IMR-90 (cell line): Measurements from ENCODE around the gene DZIP1. TPM values are rescaled to one million over a fixed set of nuclear protein-coding genes. Genes with fewer than 3 reads are reported as not detected.

Experiments used
- ATAC-seq: fragments of 200-7000 bp; cut with Tn5 transposase; 2 replicates; pipeline ENCODE4 v1.9.1; 2020; ENCODE audit warnings: low read depth, mild to moderate bottlenecking, moderate library complexity
- BruUV-seq: library from RNA; stranded (reverse); fragments of 400-500 nt; replicated peaks from 2 replicates; lab custom pipeline; 2021; lab: Mats Ljungman, UMichigan
- CTCF ChIA-PET: fragments of 300-600 bp; formaldehyde crosslinking; extraction: SDS; loops from one replicate; lab custom pipeline; 2021; ENCODE audit warnings: antibody characterized with exemption; lab: Yijun Ruan, JAX
- POLR2A ChIA-PET: fragments of 300-600 bp; sonication (Branson Sonifier 250); formaldehyde crosslinking; loops from one replicate; lab custom pipeline; 2022; ENCODE audit warnings: antibody characterized with exemption; ENCODE audit not compliant: unreplicated experiment; lab: Charles Lee
- DNase-seq: peaks from one replicate; pipeline ENCODE4 v3.0.0; 2013
- H2AFZ ChIP-seq: replicated peaks from 2 replicates; pipeline ENCODE3; 2013; ENCODE audit warnings: low read length, mild to moderate bottlenecking; ENCODE audit not compliant: poor library complexity
- H2AK5ac ChIP-seq: 2 replicates; pipeline ENCODE4 v1.6.1; 2013; ENCODE audit warnings: low read depth, low read length, inconsistent platforms
- H2AK9ac ChIP-seq: replicated peaks from 2 replicates; pipeline ENCODE3; 2013; ENCODE audit warnings: mild to moderate bottlenecking, low read depth, low read length, moderate library complexity; ENCODE audit not compliant: poor library complexity
- H2BK120ac ChIP-seq: 2 replicates; pipeline ENCODE4 v1.6.1; 2013; ENCODE audit warnings: low read depth, low read length, inconsistent platforms
- H2BK15ac ChIP-seq: 3 replicates; pipeline ENCODE4 v1.6.1; 2013; ENCODE audit warnings: low read depth, low read length, inconsistent platforms
- H2BK20ac ChIP-seq: 2 replicates; pipeline ENCODE4 v1.6.1; 2013; ENCODE audit warnings: low read depth, mild to moderate bottlenecking, inconsistent platforms, low read length, moderate library complexity
- H2BK5ac ChIP-seq: 2 replicates; pipeline ENCODE4 v1.6.1; 2013; ENCODE audit warnings: mild to moderate bottlenecking, low read depth, low read length, inconsistent platforms; ENCODE audit not compliant: poor library complexity, severe bottlenecking
- H3K14ac ChIP-seq: replicated peaks from 2 replicates; pipeline ENCODE4 v1.6.1; 2013; ENCODE audit warnings: low read depth, low read length, inconsistent platforms
- H3K18ac ChIP-seq: 2 replicates; pipeline ENCODE4 v1.6.1; 2013; ENCODE audit warnings: low read depth, low read length, control low read depth
- H3K23ac ChIP-seq: 2 replicates; pipeline ENCODE4 v1.6.1; 2013; ENCODE audit warnings: low read depth, low read length, inconsistent platforms
- H3K27ac ChIP-seq: 2 replicates; pipeline ENCODE4 v1.5.1; 2013; ENCODE audit warnings: mild to moderate bottlenecking, control low read depth, low read length; ENCODE audit not compliant: insufficient read depth
- H3K27me3 ChIP-seq: 2 replicates; pipeline ENCODE4 v1.6.1; 2013; ENCODE audit warnings: low read length; ENCODE audit not compliant: control insufficient read depth, insufficient read depth
- H3K36me3 ChIP-seq: 2 replicates; pipeline ENCODE4 v1.6.1; 2013; ENCODE audit warnings: low read length, mixed read lengths; ENCODE audit not compliant: control insufficient read depth, insufficient read depth
- H3K4ac ChIP-seq: 2 replicates; pipeline ENCODE4 v1.6.1; 2013; ENCODE audit warnings: low read depth, low read length, inconsistent platforms
- H3K4me1 ChIP-seq: 2 replicates; pipeline ENCODE4 v1.6.1; 2013; ENCODE audit warnings: low read length, mixed read lengths; ENCODE audit not compliant: control insufficient read depth, insufficient read depth
- H3K4me2 ChIP-seq: 2 replicates; pipeline ENCODE4 v1.6.1; 2013; ENCODE audit warnings: low read depth, mild to moderate bottlenecking, control low read depth, low read length, moderate library complexity
- H3K4me3 ChIP-seq: 2 replicates; pipeline ENCODE4 v1.5.1; 2013; ENCODE audit warnings: low read depth, mild to moderate bottlenecking, control low read depth, low read length, moderate library complexity; ENCODE audit not compliant: insufficient read depth
- H3K56ac ChIP-seq: 2 replicates; pipeline ENCODE4 v1.6.1; 2013; ENCODE audit warnings: low read length, inconsistent platforms; ENCODE audit not compliant: insufficient read depth; ENCODE audit errors: extremely low read depth
- H3K79me1 ChIP-seq, 2 experiments: 2 replicates each; pipeline ENCODE4 v1.6.1; 2013; ENCODE audit warnings: low read length in 2 of 2, inconsistent platforms in 1 of 2, low read depth in 1 of 2
- H3K9ac ChIP-seq: 2 replicates; pipeline ENCODE4 v1.6.1; 2013; ENCODE audit warnings: low read depth, low read length, control low read depth
- H3K9me1 ChIP-seq: 2 replicates; pipeline ENCODE4 v1.6.1; 2013; ENCODE audit warnings: low read length, inconsistent platforms; ENCODE audit not compliant: insufficient read depth
- H3K9me3 ChIP-seq: 2 replicates; pipeline ENCODE4 v1.6.1; 2013; ENCODE audit warnings: low read length; ENCODE audit not compliant: control insufficient read depth, insufficient read depth
- H4K20me1 ChIP-seq: 2 replicates; pipeline ENCODE4 v1.6.1; 2013; ENCODE audit warnings: low read length, inconsistent platforms; ENCODE audit not compliant: insufficient read depth
- H4K5ac ChIP-seq: 2 replicates; pipeline ENCODE4 v1.6.1; 2013; ENCODE audit warnings: mild to moderate bottlenecking, low read depth, low read length, control low read depth
- H4K8ac ChIP-seq, 2 experiments: 2 replicates each; pipeline ENCODE4 v1.6.1; 2013; ENCODE audit warnings: low read depth in 2 of 2, low read length in 2 of 2, control low read depth in 1 of 2, inconsistent platforms in 1 of 2
- H4K91ac ChIP-seq: 2 replicates; pipeline ENCODE4 v1.6.1; 2013; ENCODE audit warnings: low read depth, low read length, inconsistent platforms; ENCODE audit not compliant: insufficient read depth
- CEBPB ChIP-seq: IDR thresholded peaks from 2 replicates; pipeline ENCODE4 v1.6.1; 2012; ENCODE audit warnings: low read depth, low read length, improper control_type of control experiment
- CHD1 ChIP-seq: IDR thresholded peaks from 2 replicates; pipeline ENCODE4 v1.6.1; 2012; ENCODE audit warnings: low read depth, low read length, improper control_type of control experiment
- CTCF ChIP-seq: conservative IDR thresholded peaks from 2 replicates; pipeline ENCODE4 v1.5.1; 2012; ENCODE audit warnings: mild to moderate bottlenecking, low read depth, low read length, improper control_type of control experiment
- ELK1 ChIP-seq: fragments of 150-350 bp; IDR thresholded peaks from 2 replicates; pipeline ENCODE4 v1.6.1; 2016; ENCODE audit warnings: low read depth, mild to moderate bottlenecking, low read length, moderate library complexity, borderline replicate concordance
- FOS ChIP-seq: fragments of 150-350 bp; IDR thresholded peaks from 2 replicates; pipeline ENCODE4 v1.6.1; 2016; ENCODE audit warnings: low read depth, low read length
- MAFK ChIP-seq: IDR thresholded peaks from 2 replicates; pipeline ENCODE4 v1.6.1; 2012; ENCODE audit warnings: low read depth, low read length, improper control_type of control experiment
- MAZ ChIP-seq: IDR thresholded peaks from 2 replicates; pipeline ENCODE4 v1.6.1; 2012; ENCODE audit warnings: low read depth, mild to moderate bottlenecking, low read length, improper control_type of control experiment, moderate library complexity, borderline replicate concordance
- MXI1 ChIP-seq: IDR thresholded peaks from 2 replicates; pipeline ENCODE4 v1.6.1; 2012; ENCODE audit warnings: low read depth, mild to moderate bottlenecking, low read length, moderate library complexity, borderline replicate concordance
- POLR2A ChIP-seq: IDR thresholded peaks from 2 replicates; pipeline ENCODE4 v1.6.1; 2012; ENCODE audit warnings: mild to moderate bottlenecking, low read depth, low read length
- RAD21 ChIP-seq: IDR thresholded peaks from 2 replicates; pipeline ENCODE4 v1.6.1; 2012; ENCODE audit warnings: low read length, improper control_type of control experiment
- RCOR1 ChIP-seq: IDR thresholded peaks from 2 replicates; pipeline ENCODE4 v1.6.1; 2012; ENCODE audit warnings: mild to moderate bottlenecking, low read length, improper control_type of control experiment; ENCODE audit not compliant: insufficient replicate concordance
- RFX5 ChIP-seq: IDR thresholded peaks from 2 replicates; pipeline ENCODE4 v1.8.0; 2012; ENCODE audit warnings: low read depth, mild to moderate bottlenecking, low read length, moderate library complexity
- SMC3 ChIP-seq: fragments of 150-350 bp; IDR thresholded peaks from 2 replicates; pipeline ENCODE4 v1.6.1; 2016; ENCODE audit warnings: low read depth, mild to moderate bottlenecking, antibody characterized with exemption, low read length, moderate library complexity
- WGBS, 2 experiments: methylation state at CpG; one replicate each; pipeline versions ENCODE4 v1.1.5 to v1.1.7; 2013; ENCODE audit warnings: missing lambda C conversion rate in 2 of 2; ENCODE audit not compliant: insufficient read length in 1 of 2; ENCODE audit errors: extremely low coverage in 2 of 2; 5-methylcytosine and 5-hydroxymethylcytosine counted together
- dilution Hi-C: fragments of 300-500 bp; cut with HindIII; formaldehyde crosslinking; loops from one replicate; pipeline ENCODE4 v1.14.3; 2018; ENCODE audit warnings: low sequenced_read_pairs; ENCODE audit not compliant: unreplicated experiment
- in situ Hi-C: fragments of 300-500 bp; cut with MboI; formaldehyde crosslinking; loops from 3 replicates; pipeline ENCODE4 v1.14.3; 2019; ENCODE audit warnings: low sequenced_read_pairs, inconsistent platforms, mixed read lengths
- intact Hi-C: fragments of 100-400 bp; cut with micrococcal nuclease; formaldehyde crosslinking; loops from 2 replicates; pipeline ENCODE4 v1.10.0; 2022
- polyA plus RNA-seq, 3 experiments: library from polyadenylated mRNA; depleted of rRNA; stranded (reverse); fragments of >200 nt; gene quantifications; 2 replicates each; pipeline ENCODE4 v1.2.3, GENCODE V29; 2012; ENCODE audit warnings: low replicate concordance in 1 of 3
- total RNA-seq: library from RNA; depleted of rRNA; stranded (reverse); fragments of >200 nt; gene quantifications from 2 replicates; pipeline ENCODE4 v1.2.3, GENCODE V29; 2012
- TF ChIP-seq, protein P1 (sequence below): fragments of 150-350 bp; IDR thresholded peaks from 2 replicates; pipeline ENCODE4 v1.6.1; 2017; ENCODE audit warnings: mild to moderate bottlenecking, antibody characterized with exemption, low read length, low read depth

DZIP1 gene
- total and polyA plus RNA-seq, 2 of the 4 experiments (the other 2 are of a cell fraction), result 12.2 to 15.9 TPM

GRCh38 chr13:95641291-95642027 lies 3.0 kb downstream of the DZIP1 start:
- H3K9me3 ChIP-seq, result no peaks in the 10 kb centered on the region
- peak overlapping the region; percentile 49 to 54; a peak in 2 of 4 replicates for H4K8ac ChIP-seq
- POLR2A ChIA-PET, result no interaction called here
- H2BK20ac ChIP-seq, result no peak overlapping the region
- H2BK15ac ChIP-seq, result no peak overlapping the region
- H3K23ac ChIP-seq, result peak overlapping the region; percentile 46; the same call in 1 of the 2 replicates
- H3K27ac ChIP-seq, result no peak overlapping the region; the same call in 1 of the 2 replicates
- H4K20me1 ChIP-seq, result peaks cover 9% of the 10 kb centered on the region; the same call in 1 of the 2 replicates
- H3K79me1 ChIP-seq, result peaks cover 12 to 46% of the 10 kb centered on the region in 2 experiments; a peak in 2 of 4 replicates
- peak; percentile 27 for DNase-seq
- 0 out of 2 replicates have a peak overlapping the region, but pooled peaks have one; percentile 19 for H3K14ac ChIP-seq
- dilution Hi-C loops, result no loop called here
- H2BK5ac ChIP-seq, result no peak overlapping the region
- peak overlapping the region; percentile 47 for H3K4me3 ChIP-seq
- no peak overlapping the region for H3K56ac ChIP-seq
- no peak overlapping the region for H4K91ac ChIP-seq
- no peak overlapping the region for H3K18ac ChIP-seq
- H3K27me3 ChIP-seq, result no peaks in the 10 kb centered on the region
- intact Hi-C loops, result loop anchor here (2.0 kb wide), 1 partner anchor 35 kb away; the partner anchor contains the start of gene DNAJC3
- H3K4me2 ChIP-seq, result peak overlapping the region; percentile 79
- 22% methylated on average over 38 of the region's 58 CpGs; no CpG with 5 or more reads in 1 of the 2 experiments for WGBS, 2 experiments
- H3K9ac ChIP-seq, result peak overlapping the region; percentile 16; the same call in 1 of the 2 replicates
- H2BK120ac ChIP-seq, result no peak overlapping the region
- H3K36me3 ChIP-seq, result peaks cover 15% of the 10 kb centered on the region
- ATAC-seq, result no peak
- peak overlapping the region; percentile 38 for H4K5ac ChIP-seq
- no peak overlapping the region for H3K4ac ChIP-seq
- BruUV-seq, result TSS peak; percentile 20
- CTCF ChIA-PET, result interaction anchor here (4.1 kb wide), 1 partner anchor 17 kb away, joined by 14 read pairs; no protein-coding TSS in a partner anchor
- no peak overlapping the region for H2AK5ac ChIP-seq
- H3K9me1 ChIP-seq, result peaks cover 8% of the 10 kb centered on the region
- peaks cover 10% of the 10 kb centered on the region for H3K4me1 ChIP-seq
- H2AFZ ChIP-seq, result peak overlapping the region; percentile 95
- in situ Hi-C loops, result no loop called here
- H2AK9ac ChIP-seq, result no peak overlapping the region
- TF ChIP-seq CHD1 (no peak), SMC3 (no peak), ELK1 (no peak), MXI1 (no peak), FOS (no peak), CTCF (no peak), POLR2A (no peak), RAD21 (no peak), MAFK (no peak), RCOR1 (no peak), MAZ (no peak), RFX5 (no peak), CEBPB (no peak)
- TF ChIP-seq, protein P1, sequence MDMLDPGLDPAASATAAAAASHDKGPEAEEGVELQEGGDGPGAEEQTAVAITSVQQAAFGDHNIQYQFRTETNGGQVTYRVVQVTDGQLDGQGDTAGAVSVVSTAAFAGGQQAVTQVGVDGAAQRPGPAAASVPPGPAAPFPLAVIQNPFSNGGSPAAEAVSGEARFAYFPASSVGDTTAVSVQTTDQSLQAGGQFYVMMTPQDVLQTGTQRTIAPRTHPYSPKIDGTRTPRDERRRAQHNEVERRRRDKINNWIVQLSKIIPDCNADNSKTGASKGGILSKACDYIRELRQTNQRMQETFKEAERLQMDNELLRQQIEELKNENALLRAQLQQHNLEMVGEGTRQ, result no peak
